ENCODE results near the gene PCSK1. TPM values are rescaled to one million over a fixed set of nuclear protein-coding genes. Genes with fewer than 3 reads are reported as not detected.

Gene PCSK1
- total RNA-seq, 2 experiments from 2014 or later: not detected

DNA sequence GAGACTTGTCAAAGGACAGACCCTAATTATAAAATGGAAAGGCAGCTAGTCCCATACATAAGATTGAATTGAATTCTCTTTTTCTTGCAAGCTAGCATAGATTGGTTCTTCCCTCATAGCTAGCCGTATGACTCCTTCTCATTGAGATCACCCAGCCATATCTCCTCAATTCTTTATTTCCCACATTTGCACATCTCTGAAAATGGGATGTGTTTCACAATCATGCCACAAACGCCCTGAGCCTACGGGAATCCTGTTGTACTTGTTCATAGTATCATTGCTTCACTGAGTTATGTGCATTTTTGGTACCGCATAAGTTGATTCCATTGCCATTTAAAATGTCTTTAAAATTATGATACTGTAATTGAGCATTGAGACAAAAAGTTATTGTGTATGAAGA lies 90.5 kb downstream of the PCSK1 start:
- Histone ChIP-seq H3K27ac (ENCODE audit: low read depth, low read length, poor library complexity, severe bottlenecking) (no peak overlapping the region), H3K4me1 (ENCODE audit: insufficient read depth, low read length, poor library complexity, severe bottlenecking) (no peaks in the 10 kb centered on the region), H3K4me2 (ENCODE audit: low read length) (no peak overlapping the region), H3K79me2 (ENCODE audit: insufficient read depth, low read depth, low read length) (no peaks in the 10 kb centered on the region), H3K9me2 (ENCODE audit: insufficient read depth, low read length) (no peaks in the 10 kb centered on the region), H3K9me3 (ENCODE audit: low read length) (no peaks in the 10 kb centered on the region), H3K36me3 (ENCODE audit: insufficient read depth, low read length) (no peaks in the 10 kb centered on the region), H4K20me1 (ENCODE audit: insufficient read depth, low read length) (no peaks in the 10 kb centered on the region), H2AFZ (ENCODE audit: low read length) (no peak overlapping the region), H3K4me3 (ENCODE audit: low read depth, low read length, poor library complexity, severe bottlenecking) (no peak overlapping the region)
- no TSS peak for BruUV-seq (replicated peaks)
- DNase-seq (ENCODE audit: low spot score): no peak
- TF ChIP-seq, protein P1, sequence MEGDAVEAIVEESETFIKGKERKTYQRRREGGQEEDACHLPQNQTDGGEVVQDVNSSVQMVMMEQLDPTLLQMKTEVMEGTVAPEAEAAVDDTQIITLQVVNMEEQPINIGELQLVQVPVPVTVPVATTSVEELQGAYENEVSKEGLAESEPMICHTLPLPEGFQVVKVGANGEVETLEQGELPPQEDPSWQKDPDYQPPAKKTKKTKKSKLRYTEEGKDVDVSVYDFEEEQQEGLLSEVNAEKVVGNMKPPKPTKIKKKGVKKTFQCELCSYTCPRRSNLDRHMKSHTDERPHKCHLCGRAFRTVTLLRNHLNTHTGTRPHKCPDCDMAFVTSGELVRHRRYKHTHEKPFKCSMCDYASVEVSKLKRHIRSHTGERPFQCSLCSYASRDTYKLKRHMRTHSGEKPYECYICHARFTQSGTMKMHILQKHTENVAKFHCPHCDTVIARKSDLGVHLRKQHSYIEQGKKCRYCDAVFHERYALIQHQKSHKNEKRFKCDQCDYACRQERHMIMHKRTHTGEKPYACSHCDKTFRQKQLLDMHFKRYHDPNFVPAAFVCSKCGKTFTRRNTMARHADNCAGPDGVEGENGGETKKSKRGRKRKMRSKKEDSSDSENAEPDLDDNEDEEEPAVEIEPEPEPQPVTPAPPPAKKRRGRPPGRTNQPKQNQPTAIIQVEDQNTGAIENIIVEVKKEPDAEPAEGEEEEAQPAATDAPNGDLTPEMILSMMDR (conservative IDR thresholded peaks at IDR 0.05; ENCODE audit: low read length): no peak
- no peak for TF ChIP-seq EZH2phosphoT487 (IDR thresholded peaks at IDR 0.05; ENCODE audit: borderline replicate concordance, low read depth, low read length)
- ChIA-PET POLR2A (no interaction called here), CTCF (ENCODE audit: unreplicated experiment) (interaction anchor here (0.9 kb wide), 1 partner anchor 25 kb away, joined by 3 read pairs; no protein-coding TSS in a partner anchor)
- intact Hi-C loops (cut with micrococcal nuclease; ENCODE audit: unreplicated experiment): loop anchor here (5.0 kb wide), 2 partner anchors 100 to 345 kb away; no protein-coding TSS in a partner anchor

Other genes starting within 250 kb of the PCSK1 start
- 36.6 and 40.5 TPM in 2 replicates for gene CAST, start 229.1 kb upstream of the PCSK1 start, total RNA-seq (2014; rRNA removed; shearing (Covaris generic))
- 90.1 and 99.3 TPM in 2 replicates for gene CAST, start 229.1 kb upstream of the PCSK1 start, total RNA-seq (2022)